AG10803 (cell line): ENCODE measurements around the gene IPCEF1.
A peak's percentile ranks its signal among the peaks of the same experiment; 100 is the strongest.

ENCODE experiments used
- DNase-seq: peaks from one replicate; pipeline ENCODE4 v3.0.0; 2010; ENCODE audit warnings: low read depth
- H3K4me3 ChIP-seq: 2 replicates; pipeline ENCODE4 v1.5.1; 2011; ENCODE audit warnings: mild to moderate bottlenecking, low read length, control low read depth
- TF ChIP-seq, protein P1 (sequence below): conservative IDR thresholded peaks from 2 replicates; pipeline ENCODE4 v1.5.1; 2011; ENCODE audit warnings: mild to moderate bottlenecking, low read length, control low read depth, inconsistent platforms

The IPCEF1 gene

GRCh38 chr6:154378518-154378917 is 21.9 kb upstream of the IPCEF1 start:
- TF ChIP-seq, protein P1, sequence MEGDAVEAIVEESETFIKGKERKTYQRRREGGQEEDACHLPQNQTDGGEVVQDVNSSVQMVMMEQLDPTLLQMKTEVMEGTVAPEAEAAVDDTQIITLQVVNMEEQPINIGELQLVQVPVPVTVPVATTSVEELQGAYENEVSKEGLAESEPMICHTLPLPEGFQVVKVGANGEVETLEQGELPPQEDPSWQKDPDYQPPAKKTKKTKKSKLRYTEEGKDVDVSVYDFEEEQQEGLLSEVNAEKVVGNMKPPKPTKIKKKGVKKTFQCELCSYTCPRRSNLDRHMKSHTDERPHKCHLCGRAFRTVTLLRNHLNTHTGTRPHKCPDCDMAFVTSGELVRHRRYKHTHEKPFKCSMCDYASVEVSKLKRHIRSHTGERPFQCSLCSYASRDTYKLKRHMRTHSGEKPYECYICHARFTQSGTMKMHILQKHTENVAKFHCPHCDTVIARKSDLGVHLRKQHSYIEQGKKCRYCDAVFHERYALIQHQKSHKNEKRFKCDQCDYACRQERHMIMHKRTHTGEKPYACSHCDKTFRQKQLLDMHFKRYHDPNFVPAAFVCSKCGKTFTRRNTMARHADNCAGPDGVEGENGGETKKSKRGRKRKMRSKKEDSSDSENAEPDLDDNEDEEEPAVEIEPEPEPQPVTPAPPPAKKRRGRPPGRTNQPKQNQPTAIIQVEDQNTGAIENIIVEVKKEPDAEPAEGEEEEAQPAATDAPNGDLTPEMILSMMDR = no peak
- no peak overlapping the region for H3K4me3 ChIP-seq
- DNase-seq = no peak

DNA sequence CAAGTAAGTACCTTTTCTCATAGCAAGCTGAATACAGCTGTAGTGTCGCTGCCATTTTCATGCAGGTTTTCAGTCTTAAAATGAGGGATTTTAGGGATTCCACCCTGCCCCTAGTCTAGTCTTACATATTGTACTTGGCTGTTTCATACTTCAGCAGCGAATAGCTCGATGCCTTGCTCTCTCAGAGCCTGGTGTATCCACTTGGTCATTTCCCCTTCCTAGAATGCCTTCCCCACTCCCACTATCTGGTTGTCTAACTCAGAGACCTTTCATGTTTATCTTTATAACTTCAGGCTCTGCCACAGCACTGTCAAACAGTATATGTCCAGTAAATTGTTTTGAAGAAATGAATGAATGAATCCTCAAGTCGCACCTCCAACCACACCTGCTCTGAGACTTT is 21.1 kb upstream of the IPCEF1 start:
- TF ChIP-seq, protein P1 = no peak
- DNase-seq = no peak

GRCh38 chr6:154373971-154374370 is 17.4 kb upstream of the IPCEF1 start:
- H3K4me3 ChIP-seq = no peak overlapping the region
- TF ChIP-seq, protein P1 = no peak
- no peak for DNase-seq

More for the DNA sequence above, 21.1 kb upstream of the IPCEF1 start:
- no peak overlapping the region for H3K4me3 ChIP-seq

- no peak for DNase-seq
- H3K4me3 ChIP-seq = no peak overlapping the region
- TF ChIP-seq, protein P1 = no peak
These were observed 14.7 kb upstream of the IPCEF1 start for GRCh38 chr6:154371281-154371680.

- H3K4me3 ChIP-seq = no peak overlapping the region
- peak; percentile 49 for DNase-seq
- TF ChIP-seq, protein P1 = peak; percentile 61
These were observed 13.9 kb upstream of the IPCEF1 start for GRCh38 chr6:154370545-154370944.

DNA sequence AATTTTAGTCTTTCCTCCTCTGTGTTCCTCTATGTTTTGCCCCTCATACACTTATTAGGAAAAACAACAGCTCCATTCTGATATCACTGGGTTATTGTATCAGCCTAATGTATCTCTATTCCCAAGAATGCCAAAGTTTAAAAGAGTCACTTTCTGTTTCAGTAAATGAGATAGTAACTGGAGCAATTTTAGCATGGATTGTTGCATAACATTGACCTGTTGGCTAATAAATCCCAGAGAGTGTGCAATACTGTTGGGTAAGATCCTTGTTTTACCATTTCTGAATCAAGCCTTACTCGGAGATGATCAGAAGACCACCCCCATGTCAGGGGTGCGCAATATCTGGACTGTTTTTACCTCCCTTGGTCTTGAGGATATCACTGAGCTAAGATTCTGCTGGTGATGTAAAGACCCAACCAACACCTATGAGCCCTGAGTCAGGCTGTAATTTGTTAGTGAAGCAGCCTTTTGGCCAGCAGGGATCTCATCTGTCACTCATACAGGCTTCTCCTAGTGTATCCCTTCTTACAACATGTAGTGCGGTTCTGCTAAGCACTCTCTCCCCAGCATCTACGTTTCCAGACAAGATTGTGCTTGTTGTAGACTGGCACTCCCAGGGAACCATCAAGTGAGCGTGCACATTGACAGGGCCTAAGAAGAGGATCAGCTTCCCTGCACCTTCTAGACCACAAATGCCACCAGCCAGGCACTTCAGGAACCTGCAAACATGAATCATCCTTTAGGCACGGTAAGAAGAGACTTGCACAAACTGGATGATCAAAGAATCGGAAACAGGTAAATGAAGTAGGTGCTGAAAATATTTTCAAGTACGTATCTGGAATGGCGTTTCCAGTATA is 11.5 kb upstream of the IPCEF1 start:
- DNase-seq = peak; percentile 17
- TF ChIP-seq, protein P1 = no peak
- H3K4me3 ChIP-seq = no peak overlapping the region

- H3K4me3 ChIP-seq = no peak overlapping the region
- TF ChIP-seq, protein P1 = no peak
- DNase-seq = no peak
These were observed 10.7 kb upstream of the IPCEF1 start for GRCh38 chr6:154367336-154367735.
